Hepatocyte (in vitro differentiated cells): ENCODE measurements around the gene RTTN.

Source experiments
- CTCF ChIP-seq: fragments of 200-600 bp; sonication (generic); IDR thresholded peaks from 2 replicates; pipeline ENCODE4 v1.5.1; 2016; ENCODE audit warnings: antibody characterized with exemption, mild to moderate bottlenecking; ENCODE audit not compliant: poor library complexity
- EZH2phosphoT487 ChIP-seq: fragments of 200-600 bp; sonication (generic); IDR thresholded peaks from one replicate; pipeline ENCODE4 v1.6.1; 2018; ENCODE audit warnings: antibody characterized with exemption, mild to moderate bottlenecking, low read depth, moderate library complexity; ENCODE audit not compliant: unreplicated experiment, severe bottlenecking

- TF ChIP-seq EZH2phosphoT487, result no peak
- TF ChIP-seq CTCF, result no peak
These were observed 30.3 kb downstream of the RTTN start for GRCh38 chr18:70175216-70175615.
